ENCODE measurements around the gene ABCA1. TPM values are rescaled to one million over a fixed set of nuclear protein-coding genes. Genes with fewer than 3 reads are reported as not detected.
"Not testable (repeated sequence)": the region's sequence is repeated elsewhere in the genome, so short reads cannot be mapped to it uniquely, and the experiment has no call there.

ABCA1 gene
- total RNA-seq, 1 donor from 2014 or later, result 10.8 TPM

DNA sequence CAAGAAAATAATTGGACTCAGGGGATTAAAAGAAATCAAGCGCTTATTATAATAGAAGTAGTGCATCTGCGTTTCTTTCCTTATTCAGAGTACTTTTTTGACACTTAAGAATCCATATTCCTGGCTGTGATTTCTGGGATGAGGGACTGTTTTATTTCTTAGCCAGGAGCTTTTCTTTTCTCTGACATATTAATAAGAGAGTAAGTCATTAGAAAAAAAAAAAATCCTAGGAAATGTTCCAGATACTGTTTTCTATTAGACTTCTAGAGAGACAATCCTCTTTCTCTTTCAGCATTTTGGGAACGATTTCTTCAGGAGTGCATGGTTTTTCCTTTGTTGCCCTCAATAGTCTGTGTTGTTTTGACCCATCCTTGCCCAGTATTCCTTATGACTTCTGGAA lies 8.3 kb upstream of the ABCA1 start:
- TF ChIP-seq, protein P1, sequence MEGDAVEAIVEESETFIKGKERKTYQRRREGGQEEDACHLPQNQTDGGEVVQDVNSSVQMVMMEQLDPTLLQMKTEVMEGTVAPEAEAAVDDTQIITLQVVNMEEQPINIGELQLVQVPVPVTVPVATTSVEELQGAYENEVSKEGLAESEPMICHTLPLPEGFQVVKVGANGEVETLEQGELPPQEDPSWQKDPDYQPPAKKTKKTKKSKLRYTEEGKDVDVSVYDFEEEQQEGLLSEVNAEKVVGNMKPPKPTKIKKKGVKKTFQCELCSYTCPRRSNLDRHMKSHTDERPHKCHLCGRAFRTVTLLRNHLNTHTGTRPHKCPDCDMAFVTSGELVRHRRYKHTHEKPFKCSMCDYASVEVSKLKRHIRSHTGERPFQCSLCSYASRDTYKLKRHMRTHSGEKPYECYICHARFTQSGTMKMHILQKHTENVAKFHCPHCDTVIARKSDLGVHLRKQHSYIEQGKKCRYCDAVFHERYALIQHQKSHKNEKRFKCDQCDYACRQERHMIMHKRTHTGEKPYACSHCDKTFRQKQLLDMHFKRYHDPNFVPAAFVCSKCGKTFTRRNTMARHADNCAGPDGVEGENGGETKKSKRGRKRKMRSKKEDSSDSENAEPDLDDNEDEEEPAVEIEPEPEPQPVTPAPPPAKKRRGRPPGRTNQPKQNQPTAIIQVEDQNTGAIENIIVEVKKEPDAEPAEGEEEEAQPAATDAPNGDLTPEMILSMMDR (IDR thresholded peaks at IDR 0.05; ENCODE audit: borderline replicate concordance), result no peak
- no peak for DNase-seq
- H3K36me3 ChIP-seq, result no peaks in the 10 kb centered on the region
- peak overlapping the region; percentile 48 for H3K27ac ChIP-seq (replicated peaks)
- no peaks in the 10 kb centered on the region for H3K4me1 ChIP-seq
- intact Hi-C loops (cut with micrococcal nuclease), result no loop called here
- H3K4me3 ChIP-seq, result no peak overlapping the region
- H3K9me3 ChIP-seq (replicated peaks), result no peaks in the 10 kb centered on the region
- H3K27me3 ChIP-seq (ENCODE audit: low read depth), result no peaks in the 10 kb centered on the region

- peak overlapping the region; percentile 48 for H3K27ac ChIP-seq (replicated peaks)
- H3K4me3 ChIP-seq; H3K36me3 ChIP-seq; H3K9me3 ChIP-seq (replicated peaks); H3K27me3 ChIP-seq (ENCODE audit: low read depth); H3K4me1 ChIP-seq; intact Hi-C loops (cut with micrococcal nuclease): not testable (repeated sequence)
- peak; percentile 31 for DNase-seq
Observed at GRCh38 chr9:104935501-104935810, 7.5 kb upstream of the ABCA1 start.

DNA sequence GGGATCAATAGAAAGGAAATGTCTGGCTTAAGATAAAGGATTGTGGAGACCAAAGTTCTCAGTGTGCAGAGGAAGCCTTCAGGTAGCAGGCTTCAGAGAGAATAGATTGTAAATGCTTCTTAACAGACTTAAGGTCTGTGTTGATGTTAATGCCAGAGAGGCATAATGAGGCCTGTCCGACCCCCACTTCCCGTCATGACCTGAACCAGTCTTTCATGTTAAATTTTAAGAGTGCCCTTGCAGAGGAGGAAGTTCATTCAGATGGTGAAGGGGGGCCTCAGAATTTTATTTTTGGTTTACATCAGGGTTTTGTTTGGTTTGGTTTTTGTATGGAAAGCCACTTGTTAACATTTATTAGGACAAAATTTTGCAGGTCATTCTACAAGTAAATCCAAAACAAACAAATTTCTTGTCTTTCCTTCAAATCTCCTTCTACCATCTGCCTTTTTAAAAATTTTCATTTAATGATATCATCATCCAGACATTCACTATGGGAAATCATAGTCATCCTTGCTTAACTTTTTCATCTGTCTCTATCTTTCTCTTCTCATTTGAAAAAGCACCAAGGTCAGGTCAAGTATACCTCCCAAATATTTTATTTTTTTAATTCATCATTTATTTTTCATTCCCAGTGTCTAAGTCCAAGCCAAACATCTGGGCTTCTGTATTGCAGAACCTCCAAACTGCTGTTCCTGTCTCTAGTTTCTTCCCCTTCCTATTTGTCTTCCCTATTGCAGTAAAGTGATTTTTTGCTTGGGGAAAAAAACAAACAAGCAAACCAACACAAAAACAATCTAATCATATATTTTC lies 6.9 kb upstream of the ABCA1 start:
- peak overlapping the region; percentile 48 for H3K27ac ChIP-seq (replicated peaks)
- H3K27me3 ChIP-seq (ENCODE audit: low read depth), result no peaks in the 10 kb centered on the region

GRCh38 chr9:104933091-104933490 lies 5.1 kb upstream of the ABCA1 start:
- intact Hi-C loops (cut with micrococcal nuclease); H3K9me3 ChIP-seq (replicated peaks); H3K27ac ChIP-seq (replicated peaks); DNase-seq; H3K4me1 ChIP-seq; H3K27me3 ChIP-seq (ENCODE audit: low read depth); H3K4me3 ChIP-seq; H3K36me3 ChIP-seq: not testable (repeated sequence)

More for the DNA sequence above, 6.9 kb upstream of the ABCA1 start:
- intact Hi-C loops (cut with micrococcal nuclease), result no loop called here
- no peak overlapping the region for H3K4me3 ChIP-seq
- H3K4me1 ChIP-seq, result no peaks in the 10 kb centered on the region
- no peaks in the 10 kb centered on the region for H3K36me3 ChIP-seq
- no peaks in the 10 kb centered on the region for H3K9me3 ChIP-seq (replicated peaks)
- TF ChIP-seq, protein P1 (IDR thresholded peaks at IDR 0.05; ENCODE audit: borderline replicate concordance), result no peak
- no peak for DNase-seq

GRCh38 chr9:104931256-104931655 lies 3.3 kb upstream of the ABCA1 start:
- TF ChIP-seq, protein P1 (IDR thresholded peaks at IDR 0.05; ENCODE audit: borderline replicate concordance), result no peak
- no peak for DNase-seq
- Histone ChIP-seq H3K9me3 (replicated peaks) (no peaks in the 10 kb centered on the region), H3K4me3 (no peak overlapping the region), H3K36me3 (no peaks in the 10 kb centered on the region), H3K27me3 (ENCODE audit: low read depth) (no peaks in the 10 kb centered on the region), H3K27ac (replicated peaks) (no peak overlapping the region), H3K4me1 (peaks cover 25% of the 10 kb centered on the region)
- intact Hi-C loops (cut with micrococcal nuclease), result no loop called here

DNA sequence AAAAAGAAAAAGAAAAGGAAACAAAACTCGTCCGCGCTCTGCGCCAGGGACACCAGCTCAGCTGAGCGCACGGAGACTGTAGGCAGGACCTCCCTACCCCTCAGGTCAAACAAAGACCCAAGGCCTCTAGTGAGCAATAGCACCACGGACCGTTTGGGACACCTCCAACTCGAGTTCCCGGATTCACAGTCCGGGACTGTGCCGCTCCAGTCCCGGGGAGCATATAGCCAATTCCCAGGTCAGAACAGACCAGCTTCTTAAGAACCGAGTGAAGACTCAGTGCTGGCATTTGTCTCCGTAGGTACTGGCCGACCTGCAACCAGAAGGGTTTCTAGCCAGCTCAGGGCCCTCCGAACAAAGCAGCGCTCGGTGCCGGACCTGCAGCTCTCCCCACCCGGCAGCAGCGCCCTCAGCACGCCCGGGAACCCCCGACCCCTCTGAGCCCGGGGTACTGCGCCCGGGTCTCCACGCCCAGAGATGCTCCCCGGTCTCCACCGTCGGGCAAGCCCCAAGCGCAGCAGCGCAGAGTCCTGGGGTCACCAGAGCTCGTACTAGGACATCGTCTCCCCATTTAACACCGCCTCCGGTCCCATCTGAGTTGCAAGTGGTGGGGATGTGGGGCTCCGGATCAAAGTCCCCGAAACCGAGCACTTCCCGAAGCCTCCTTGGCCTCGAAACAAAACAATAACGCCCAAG lies 591 bp downstream of the ABCA1 start:
- intact Hi-C loops (cut with micrococcal nuclease), result loop anchor here (5.0 to 10.0 kb wide), 2 partner anchors 63 to 230 kb away; no protein-coding TSS in a partner anchor
- peaks cover 59% of the 10 kb centered on the region for H3K4me1 ChIP-seq

More for the DNA sequence above, 591 bp downstream of the ABCA1 start:
- no peaks in the 10 kb centered on the region for H3K27me3 ChIP-seq (ENCODE audit: low read depth)
- TF ChIP-seq, protein P1 (IDR thresholded peaks at IDR 0.05; ENCODE audit: borderline replicate concordance), result no peak
- DNase-seq, result peak; percentile 35
- H3K4me3 ChIP-seq, result peak overlapping the region; percentile 97
- H3K9me3 ChIP-seq (replicated peaks), result no peaks in the 10 kb centered on the region
- peak overlapping the region; percentile 91 for H3K27ac ChIP-seq (replicated peaks)
- H3K36me3 ChIP-seq, result no peaks in the 10 kb centered on the region
